ENCODE data around the gene CDC42. TPM values are rescaled to one million over a fixed set of nuclear protein-coding genes. Genes with fewer than 3 reads are reported as not detected.
A peak's percentile ranks its signal among the peaks of the same experiment; 100 is the strongest.

CDC42 gene
- total and polyA plus RNA-seq, 7 donors: 71.6 to 135 (median 119) TPM

DNA sequence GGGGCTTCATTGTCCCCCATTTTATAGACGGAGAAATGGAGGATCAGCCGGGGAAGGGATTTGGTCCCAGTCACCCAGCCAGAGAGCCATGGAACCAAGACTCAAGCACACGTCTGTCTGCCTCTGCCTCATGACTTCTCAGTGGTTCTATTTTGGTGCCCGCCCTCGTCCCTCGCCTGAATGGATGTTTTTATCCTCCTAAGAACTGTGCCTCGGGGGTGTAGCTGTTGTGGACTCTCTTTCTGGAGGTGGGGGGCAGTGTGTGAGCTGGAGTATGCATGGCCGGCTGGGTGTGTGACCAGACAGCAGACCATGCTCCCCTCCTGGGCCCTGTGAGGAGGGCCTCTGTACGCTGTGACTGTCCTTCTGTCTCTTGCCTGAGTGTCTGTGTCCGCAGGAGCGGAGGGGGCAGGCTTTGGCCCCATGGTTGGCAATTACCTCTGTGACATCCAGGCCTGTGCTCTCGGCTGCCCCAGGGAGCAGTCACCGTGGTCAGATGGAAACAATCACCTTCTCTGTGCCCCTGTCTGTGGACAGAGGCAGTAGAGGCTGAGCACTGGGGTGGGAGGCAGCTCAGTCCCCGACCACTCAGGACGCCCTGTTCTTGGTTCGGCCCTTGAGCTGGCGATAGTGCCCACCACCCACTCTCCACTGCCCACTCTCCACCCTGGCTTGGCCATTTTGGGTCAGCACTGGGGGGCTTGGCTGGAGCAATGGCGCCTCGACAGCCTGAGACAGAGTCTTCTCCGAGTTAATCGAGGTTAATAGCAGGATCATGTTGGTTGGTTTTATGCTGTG, 70.0 kb downstream of the CDC42 start:
- ATAC-seq: no peak
- Histone ChIP-seq H3K4me1 (no peaks in the 10 kb centered on the region), H3K27me3 (ENCODE audit: insufficient read depth in 3 of 3, low read length in 2 of 3) (no peaks in the 10 kb centered on the region), H3K36me3 (ENCODE audit: insufficient read depth in 1 of 2, low read depth in 1 of 2) (peaks cover 0 to 27% of the 10 kb centered on the region in 2 donors), H3K4me3 (no peak overlapping the region), H3K27ac (no peak overlapping the region), H3K9me3 (no peaks in the 10 kb centered on the region)
- intact Hi-C loops (cut with DNase I): no loop called here
- no peak for TF ChIP-seq CTCF (IDR thresholded peaks at IDR 0.05)
- 72 to 86% (median 81%) methylated on average over 21 of the region's 21 CpGs for WGBS, 3 donors
- peak in 1 of 2 donors; percentile 27 for DNase-seq

GRCh38 chr1:22123071-22123390, 70.5 kb downstream of the CDC42 start:
- Histone ChIP-seq H3K27ac (no peak overlapping the region), H3K4me1 (no peaks in the 10 kb centered on the region), H3K36me3 (ENCODE audit: insufficient read depth in 1 of 2, low read depth in 1 of 2) (peaks cover 0 to 22% of the 10 kb centered on the region in 2 donors), H3K4me3 (no peak overlapping the region), H3K9me3 (no peaks in the 10 kb centered on the region), H3K27me3 (ENCODE audit: insufficient read depth in 3 of 3, low read length in 2 of 3) (no peaks in the 10 kb centered on the region)
- WGBS, 3 donors: 83 to 90% (median 88%) methylated on average over 8 of the region's 8 CpGs
- DNase-seq: no peak
- intact Hi-C loops (cut with DNase I): no loop called here
- ATAC-seq: no peak
- no peak for TF ChIP-seq CTCF (IDR thresholded peaks at IDR 0.05)

DNA sequence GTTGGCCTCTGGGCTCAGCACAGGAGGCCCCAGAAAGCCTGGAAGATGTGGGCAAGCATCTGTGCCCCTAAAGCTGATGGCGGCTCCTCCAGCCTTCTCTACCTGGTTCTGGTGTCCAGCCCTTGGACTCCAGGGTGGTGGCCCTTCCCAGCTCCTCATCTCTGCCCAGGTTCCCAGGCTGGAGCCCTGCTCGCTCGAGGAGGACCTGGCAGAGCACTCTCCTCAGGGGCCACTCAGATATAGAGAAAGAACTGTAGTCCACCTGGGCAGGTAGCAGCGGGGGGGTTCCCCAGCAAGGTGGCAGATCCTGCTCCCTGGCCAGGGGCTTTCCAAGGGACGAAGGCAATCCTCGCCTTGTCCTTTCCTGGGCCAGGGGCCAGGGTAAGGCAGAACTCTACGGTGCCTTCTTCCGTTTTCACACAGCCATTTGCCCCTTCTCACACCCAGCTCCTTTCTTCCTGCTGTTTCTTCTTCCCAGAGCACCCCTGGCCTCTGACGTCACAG, 71.4 kb downstream of the CDC42 start:
- intact Hi-C loops (cut with DNase I): no loop called here
- 76 to 91% (median 87%) methylated on average over 9 of the region's 9 CpGs for WGBS, 3 donors

GRCh38 chr1:22124592-22125229, 72.2 kb downstream of the CDC42 start:
- intact Hi-C loops (cut with DNase I): no loop called here
- ATAC-seq: no peak
- H3K4me1 ChIP-seq: no peaks in the 10 kb centered on the region

More for the DNA sequence above, 71.4 kb downstream of the CDC42 start:
- TF ChIP-seq CTCF (IDR thresholded peaks at IDR 0.05): no peak
- DNase-seq (no peak), ATAC-seq (no peak)
- H3K27me3 ChIP-seq (ENCODE audit: insufficient read depth in 3 of 3, low read length in 2 of 3): no peaks in the 10 kb centered on the region
- H3K4me1 ChIP-seq: no peaks in the 10 kb centered on the region
- no peak overlapping the region for H3K27ac ChIP-seq
- H3K36me3 ChIP-seq (ENCODE audit: insufficient read depth in 1 of 2, low read depth in 1 of 2): peaks cover 0 to 20% of the 10 kb centered on the region in 2 donors
- H3K4me3 ChIP-seq: no peak overlapping the region
- H3K9me3 ChIP-seq: no peaks in the 10 kb centered on the region

More at GRCh38 chr1:22124592-22125229, 72.2 kb downstream of the CDC42 start:
- Histone ChIP-seq H3K36me3 (ENCODE audit: insufficient read depth in 1 of 2, low read depth in 1 of 2) (peaks cover 0 to 16% of the 10 kb centered on the region in 2 donors), H3K27ac (no peak overlapping the region), H3K9me3 (no peaks in the 10 kb centered on the region), H3K27me3 (ENCODE audit: insufficient read depth in 3 of 3, low read length in 2 of 3) (no peaks in the 10 kb centered on the region), H3K4me3 (no peak overlapping the region)
- WGBS, 3 donors: 66 to 91% (median 82%) methylated on average over 8 of the region's 8 CpGs
- no peak for TF ChIP-seq CTCF (IDR thresholded peaks at IDR 0.05)
- DNase-seq: no peak
